Posterior vena cava (tissue), 2 donors: ENCODE data around the gene TBX6. TPM values are rescaled to one million over a fixed set of nuclear protein-coding genes. Genes with fewer than 3 reads are reported as not detected.
A peak's percentile ranks its signal among the peaks of the same experiment; 100 is the strongest.

Source experiments
- DNase-seq: peaks from one replicate; pipeline ENCODE4 v3.0.0-alpha.2; 2020; ENCODE audit warnings: low spot score
- intact Hi-C, 2 donors: fragments of 100-400 bp; cut with DNase I; formaldehyde crosslinking; loops; one replicate each; pipeline versions ENCODE4 v1.14.1 to v1.14.2; 2022 to 2023
- total RNA-seq, 2 donors: library from RNA; stranded (reverse); fragmentation: NEBNext Ultra II Directional; extraction: Animal tissue kit (Norgen Biotek cat#: 25700); gene quantifications; one replicate each; pipeline ENCODE4 v1.2.1, GENCODE V29; 2021
- donor health status: DM: yes; HTN: yes; CAD: no.
- donor health status: DM: yes; HTN: yes; CAD: no.

The TBX6 gene
- total RNA-seq, 2 donors from 2014 or later, result 0.46 to 0.57 TPM

- intact Hi-C loops, result no loop called here
- DNase-seq, result no peak
These were observed 21.2 kb downstream of the TBX6 start for GRCh38 chr16:30070490-30070889.

- intact Hi-C loops, result no loop called here
- no peak for DNase-seq
These were observed 21.9 kb downstream of the TBX6 start for GRCh38 chr16:30069611-30070462.

- no peak for DNase-seq
These were observed 22.7 kb downstream of the TBX6 start for GRCh38 chr16:30068750-30069610.

GRCh38 chr16:30068333-30068732, 23.4 kb downstream of the TBX6 start:
- intact Hi-C loops, result no loop called here
- DNase-seq, result peak; percentile 58

More at GRCh38 chr16:30068750-30069610, 22.7 kb downstream of the TBX6 start:
- intact Hi-C loops, result no loop called here

- intact Hi-C loops, result no loop called here
- no peak for DNase-seq
These were observed 24.2 kb downstream of the TBX6 start for GRCh38 chr16:30067584-30067916.

GRCh38 chr16:30066761-30067583, 24.8 kb downstream of the TBX6 start:
- DNase-seq, result peak; percentile 83
- intact Hi-C loops, result no loop called here

GRCh38 chr16:30065943-30066760, 25.6 kb downstream of the TBX6 start:
- DNase-seq, result no peak
- intact Hi-C loops, result no loop called here

- peak; percentile 100 for DNase-seq
- intact Hi-C loops, result no loop called here
These were observed 26.4 kb downstream of the TBX6 start, which contains the start of gene ALDOA for GRCh38 chr16:30065102-30065942. TSS of gene ALDOA (plus strand) at chr16:30065760. CDS start at chr16:30066898, 1,138 bp downstream.

- no peak for DNase-seq
- intact Hi-C loops, result no loop called here
These were observed 27.0 kb downstream of the TBX6 start for GRCh38 chr16:30064729-30065101.

- intact Hi-C loops, result no loop called here
- DNase-seq, result peak; percentile 91
These were observed 27.6 kb downstream of the TBX6 start for GRCh38 chr16:30063893-30064728.

- DNase-seq, result no peak
- intact Hi-C loops, result no loop called here
These were observed 28.3 kb downstream of the TBX6 start for GRCh38 chr16:30063278-30063892.

- intact Hi-C loops, result no loop called here
These were observed 30.7 kb downstream of the TBX6 start for GRCh38 chr16:30060836-30061554.

GRCh38 chr16:30060346-30060745, 31.4 kb downstream of the TBX6 start:
- intact Hi-C loops, result no loop called here
- DNase-seq, result no peak

More at GRCh38 chr16:30060836-30061554, 30.7 kb downstream of the TBX6 start:
- no peak for DNase-seq

GRCh38 chr16:30054959-30055553, 36.7 kb downstream of the TBX6 start:
- intact Hi-C loops, result no loop called here
- no peak for DNase-seq

GRCh38 chr16:30054451-30054850, 37.3 kb downstream of the TBX6 start:
- no peak for DNase-seq
- intact Hi-C loops, result no loop called here
